Measurements from ENCODE around the gene IL20. TPM values are rescaled to one million over a fixed set of nuclear protein-coding genes. Genes with fewer than 3 reads are reported as not detected.
"Not testable (repeated sequence)": the region's sequence is repeated elsewhere in the genome, so short reads cannot be mapped to it uniquely, and the experiment has no call there.

Gene IL20
- total RNA-seq, 1 donor from 2014 or later, result not detected

DNA sequence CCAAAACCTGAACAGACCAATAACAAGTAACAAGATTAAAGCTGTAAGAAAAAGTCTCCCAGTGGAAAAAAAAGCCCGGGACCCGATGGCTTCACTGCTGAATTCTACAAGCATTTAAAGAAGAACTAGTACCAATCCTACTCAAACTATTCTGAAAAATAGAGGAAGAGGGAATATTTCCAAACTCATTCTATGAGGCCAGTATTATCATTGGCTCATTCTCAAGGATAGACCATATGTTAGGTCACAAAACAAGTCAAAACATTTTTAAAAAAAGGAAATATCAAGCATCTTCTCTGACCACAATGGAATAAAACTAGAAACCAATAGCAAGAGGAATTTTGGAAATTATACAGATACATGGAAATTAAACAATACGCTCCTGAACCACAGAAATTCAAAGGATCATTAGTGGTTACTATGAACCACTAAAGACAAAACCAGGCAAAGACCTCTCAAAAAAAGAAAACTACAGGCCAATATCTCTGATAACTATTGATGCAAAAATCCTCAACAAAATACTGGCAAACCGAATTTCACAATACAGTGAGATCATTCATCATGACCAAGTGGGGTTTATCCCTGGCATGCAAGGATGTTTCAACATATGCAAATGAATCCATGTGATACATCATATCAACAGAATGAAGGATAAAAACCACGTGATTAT, 13.9 kb upstream of the IL20 start:
- TF ChIP-seq, protein P1, sequence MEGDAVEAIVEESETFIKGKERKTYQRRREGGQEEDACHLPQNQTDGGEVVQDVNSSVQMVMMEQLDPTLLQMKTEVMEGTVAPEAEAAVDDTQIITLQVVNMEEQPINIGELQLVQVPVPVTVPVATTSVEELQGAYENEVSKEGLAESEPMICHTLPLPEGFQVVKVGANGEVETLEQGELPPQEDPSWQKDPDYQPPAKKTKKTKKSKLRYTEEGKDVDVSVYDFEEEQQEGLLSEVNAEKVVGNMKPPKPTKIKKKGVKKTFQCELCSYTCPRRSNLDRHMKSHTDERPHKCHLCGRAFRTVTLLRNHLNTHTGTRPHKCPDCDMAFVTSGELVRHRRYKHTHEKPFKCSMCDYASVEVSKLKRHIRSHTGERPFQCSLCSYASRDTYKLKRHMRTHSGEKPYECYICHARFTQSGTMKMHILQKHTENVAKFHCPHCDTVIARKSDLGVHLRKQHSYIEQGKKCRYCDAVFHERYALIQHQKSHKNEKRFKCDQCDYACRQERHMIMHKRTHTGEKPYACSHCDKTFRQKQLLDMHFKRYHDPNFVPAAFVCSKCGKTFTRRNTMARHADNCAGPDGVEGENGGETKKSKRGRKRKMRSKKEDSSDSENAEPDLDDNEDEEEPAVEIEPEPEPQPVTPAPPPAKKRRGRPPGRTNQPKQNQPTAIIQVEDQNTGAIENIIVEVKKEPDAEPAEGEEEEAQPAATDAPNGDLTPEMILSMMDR (IDR thresholded peaks at IDR 0.05), result no peak
- DNase-seq (no peak), ATAC-seq (no peak)
- Histone ChIP-seq H3K4me3 (no peak overlapping the region), H3K4me1 (no peaks in the 10 kb centered on the region), H3K27ac (no peak overlapping the region), H3K27me3 (ENCODE audit: low read depth) (no peaks in the 10 kb centered on the region), H3K9me3 (no peaks in the 10 kb centered on the region), H3K36me3 (no peaks in the 10 kb centered on the region)
- intact Hi-C loops (cut with DNase I), result no loop called here

DNA sequence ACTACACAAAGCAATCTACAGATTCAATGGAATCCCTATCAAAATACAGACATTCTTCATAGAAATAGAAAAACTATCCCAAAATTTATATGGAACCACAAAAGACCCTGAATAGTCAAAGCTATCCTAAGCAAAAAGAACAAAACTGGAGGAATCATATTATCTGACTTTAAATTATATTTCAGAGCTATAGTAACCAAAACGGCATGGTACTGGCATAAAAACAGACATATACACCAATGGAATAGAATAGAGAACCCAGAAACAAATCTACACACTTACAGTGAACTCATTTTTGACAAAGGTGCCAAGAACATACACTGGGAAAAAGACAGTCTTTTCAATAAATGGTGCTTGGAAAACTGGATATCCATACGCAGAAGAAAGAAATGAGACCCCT, 12.8 kb upstream of the IL20 start:
- intact Hi-C loops (cut with DNase I); H3K4me1 ChIP-seq; ATAC-seq: not testable (repeated sequence)

DNA sequence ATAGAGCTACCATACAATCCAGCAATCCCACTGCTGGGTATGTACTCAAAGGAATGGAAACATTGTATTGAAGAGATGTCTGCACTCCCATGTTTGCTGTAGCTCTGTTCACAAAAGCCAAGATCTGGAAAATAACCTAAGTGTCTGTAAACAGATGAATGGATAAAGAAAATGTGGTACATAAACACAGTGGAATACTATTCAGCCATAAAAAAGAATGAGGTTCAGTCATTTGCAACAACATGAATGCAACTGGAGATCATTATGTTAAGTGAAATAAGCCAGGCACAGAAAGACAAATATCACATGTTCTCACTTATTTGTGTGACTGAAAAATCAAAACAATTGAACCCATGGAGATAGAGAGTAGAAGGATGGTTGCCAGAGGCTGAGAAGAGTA, 11.7 kb upstream of the IL20 start:
- DNase-seq; H3K27ac ChIP-seq; intact Hi-C loops (cut with DNase I); H3K27me3 ChIP-seq (ENCODE audit: low read depth); H3K36me3 ChIP-seq; H3K4me1 ChIP-seq; H3K9me3 ChIP-seq; H3K4me3 ChIP-seq; ATAC-seq: not testable (repeated sequence)

More for the DNA sequence above, 12.8 kb upstream of the IL20 start:
- H3K36me3 ChIP-seq; H3K4me3 ChIP-seq; DNase-seq; H3K27me3 ChIP-seq (ENCODE audit: low read depth); H3K27ac ChIP-seq; H3K9me3 ChIP-seq: not testable (repeated sequence)

DNA sequence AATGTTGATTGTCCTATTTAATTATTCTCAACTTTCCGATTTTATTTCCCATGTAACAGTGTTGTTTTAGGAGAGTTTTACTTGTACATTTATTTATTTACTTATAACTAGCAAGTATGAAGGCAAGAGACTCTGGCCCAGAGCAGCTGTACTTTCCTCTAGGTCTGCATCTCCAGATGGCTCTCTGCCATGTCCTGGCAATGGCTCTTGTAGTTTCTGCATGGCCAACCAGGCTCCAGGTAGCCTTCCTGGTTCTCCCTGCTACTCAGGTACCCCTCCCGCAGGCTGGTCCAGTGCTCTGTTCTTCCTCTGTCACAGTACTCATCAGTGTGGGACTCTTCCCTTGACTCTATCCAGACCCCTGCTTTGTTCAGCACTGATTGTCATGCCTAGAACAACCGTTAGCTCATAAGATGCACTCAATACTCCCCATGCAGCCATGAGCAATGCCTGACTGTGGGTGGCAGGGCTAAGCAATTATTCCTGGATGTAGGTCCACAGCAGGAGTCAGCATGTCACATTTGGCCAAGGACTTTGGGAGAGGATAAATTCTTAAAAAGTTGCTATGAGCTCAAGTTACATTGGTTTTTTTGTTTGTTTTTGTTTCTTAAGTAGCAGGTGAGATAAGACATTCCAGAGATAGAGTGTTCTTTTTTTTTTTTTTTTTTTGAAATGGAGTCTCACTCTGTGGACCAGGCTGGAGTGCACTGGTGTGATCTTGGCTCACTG, 10.9 kb upstream of the IL20 start:
- no peaks in the 10 kb centered on the region for H3K36me3 ChIP-seq
- TF ChIP-seq, protein P1 (IDR thresholded peaks at IDR 0.05), result no peak
- H3K4me3 ChIP-seq, result no peak overlapping the region
- no peak overlapping the region for H3K27ac ChIP-seq
- H3K9me3 ChIP-seq, result no peaks in the 10 kb centered on the region
- ATAC-seq (peak; percentile 31 to 59), DNase-seq (no peak)
- intact Hi-C loops (cut with DNase I), result no loop called here
- H3K27me3 ChIP-seq (ENCODE audit: low read depth), result no peaks in the 10 kb centered on the region
- H3K4me1 ChIP-seq, result no peaks in the 10 kb centered on the region

DNA sequence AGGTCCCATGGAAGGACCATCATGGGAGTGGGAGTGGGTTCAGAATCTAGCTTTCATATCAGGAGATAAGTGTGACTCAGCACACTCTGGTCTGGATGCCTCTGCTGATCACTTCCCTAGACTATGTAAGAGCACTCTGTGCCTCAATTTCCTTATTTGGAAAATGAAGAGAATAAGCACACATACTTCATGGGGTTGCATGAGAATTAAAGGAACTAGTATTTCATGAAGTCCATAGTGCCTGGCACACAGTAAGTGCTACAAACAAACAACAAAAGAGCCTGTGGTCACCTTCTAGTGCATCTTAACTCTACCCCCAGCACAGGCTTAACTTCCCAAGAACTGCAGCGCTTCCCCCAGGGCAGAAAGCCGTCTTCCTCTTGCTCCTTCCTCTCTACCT, 9.6 kb upstream of the IL20 start:
- TF ChIP-seq, protein P1 (IDR thresholded peaks at IDR 0.05), result no peak
- DNase-seq, result no peak

DNA sequence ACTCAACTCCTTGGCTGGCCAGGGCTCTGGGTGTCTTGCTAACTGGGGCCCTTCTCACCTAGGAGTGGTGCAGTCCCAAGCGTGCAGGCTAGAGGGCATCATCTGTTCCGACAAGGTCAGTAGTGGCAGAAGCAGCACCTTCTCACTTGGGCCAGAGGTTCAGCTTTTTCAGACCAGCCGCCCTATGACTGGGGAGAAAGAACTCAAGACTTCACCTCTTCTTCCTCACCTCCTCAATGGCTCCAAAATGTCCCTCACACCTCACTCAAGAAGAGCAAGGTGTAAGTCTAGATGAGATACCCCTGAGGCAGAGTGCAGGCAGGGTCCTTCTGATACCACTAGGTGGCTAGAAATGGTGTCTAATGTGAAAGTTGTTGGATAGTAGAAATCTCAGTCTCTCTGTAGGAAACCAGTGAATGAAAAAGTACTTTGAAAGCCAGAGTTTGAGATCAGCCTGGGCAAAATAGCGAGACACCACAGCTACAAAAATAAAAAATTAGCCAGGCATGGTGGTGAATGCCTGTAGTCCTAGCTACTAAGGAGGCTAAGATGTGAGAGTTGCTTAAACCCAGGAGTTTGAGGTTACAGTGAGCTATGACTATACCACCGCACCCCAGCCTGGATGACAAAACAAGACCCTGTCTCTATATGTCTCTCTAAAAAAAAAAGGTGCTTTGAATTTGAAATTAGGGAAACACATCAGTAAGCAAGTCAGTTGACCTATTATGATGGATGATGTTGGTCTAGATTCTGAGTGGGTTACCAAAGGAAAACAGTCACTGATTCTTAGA, 8.6 kb upstream of the IL20 start:
- ATAC-seq, result no peak
- no peak for DNase-seq
- Histone ChIP-seq H3K4me3 (no peak overlapping the region), H3K4me1 (no peaks in the 10 kb centered on the region), H3K27me3 (ENCODE audit: low read depth) (no peaks in the 10 kb centered on the region), H3K36me3 (no peaks in the 10 kb centered on the region), H3K9me3 (no peaks in the 10 kb centered on the region), H3K27ac (no peak overlapping the region)
- intact Hi-C loops (cut with DNase I), result no loop called here
- TF ChIP-seq, protein P1 (IDR thresholded peaks at IDR 0.05), result peak; percentile 15

More for the DNA sequence above, 9.6 kb upstream of the IL20 start:
- H3K27ac ChIP-seq, result no peak overlapping the region
- no peak overlapping the region for H3K4me3 ChIP-seq
- H3K9me3 ChIP-seq, result no peaks in the 10 kb centered on the region
- H3K36me3 ChIP-seq, result no peaks in the 10 kb centered on the region
- H3K4me1 ChIP-seq, result no peaks in the 10 kb centered on the region
- peak in 1 of 2 donors; percentile 71 for ATAC-seq
- intact Hi-C loops (cut with DNase I), result no loop called here
- no peaks in the 10 kb centered on the region for H3K27me3 ChIP-seq (ENCODE audit: low read depth)
